ENCODE measurements around the gene CANX.
"Not testable (repeated sequence)": the region's sequence is repeated elsewhere in the genome, so short reads cannot be mapped to it uniquely, and the experiment has no call there.

CANX gene

DNA sequence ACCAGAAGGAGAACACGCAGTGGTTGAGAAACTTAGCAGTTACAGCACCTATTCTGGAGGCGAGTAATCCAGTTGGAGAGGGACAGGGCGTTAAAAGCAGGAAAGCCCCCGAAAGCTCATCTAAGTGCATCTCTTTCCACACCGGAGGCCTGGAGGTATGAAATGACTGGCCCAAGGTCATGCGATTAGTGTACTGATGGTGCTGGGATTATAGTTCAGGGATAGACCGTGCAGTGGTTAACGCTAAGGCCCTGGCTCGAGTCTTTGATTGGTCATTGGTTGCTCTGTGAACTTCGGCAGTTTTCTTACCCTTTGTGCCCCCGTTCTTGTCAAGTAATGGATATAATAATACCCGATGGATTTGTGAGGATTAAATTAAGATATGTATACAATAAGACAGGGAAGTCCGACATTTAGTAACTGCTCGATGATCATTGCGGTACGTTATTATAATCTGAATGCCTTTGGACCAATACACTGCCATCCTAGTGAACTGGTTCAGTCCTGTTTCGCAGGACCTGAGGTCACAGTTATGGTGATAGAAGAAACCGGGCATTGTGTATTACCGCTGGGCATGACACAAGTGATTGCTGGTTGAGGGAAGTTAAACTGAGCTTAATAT is 960 bp downstream of the CANX start:
- DNase-seq: no peak

DNA sequence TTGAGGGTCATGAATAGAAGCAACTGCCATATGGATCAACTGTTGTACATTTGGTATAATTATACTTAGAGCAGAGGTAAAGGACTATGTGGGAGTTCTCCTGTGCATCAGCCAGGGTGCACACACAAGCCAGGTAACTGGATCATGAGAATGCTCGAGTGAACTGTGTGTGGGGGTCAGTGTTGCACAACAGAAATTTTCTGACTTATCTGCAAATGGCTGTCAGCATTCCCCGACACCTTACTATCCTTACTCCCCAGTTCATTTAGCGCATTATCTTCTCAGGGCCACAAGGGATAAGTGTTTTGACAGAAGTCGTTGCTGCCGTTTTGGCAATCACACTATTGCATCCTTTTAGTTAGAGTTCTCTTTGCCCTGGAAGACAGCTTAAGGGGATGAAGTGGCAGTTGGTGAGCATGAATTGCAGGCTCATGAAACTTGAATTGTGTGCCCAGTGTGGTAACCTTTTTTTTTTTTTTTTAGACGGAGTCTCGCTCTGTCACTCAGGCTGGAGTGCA is 1.7 kb downstream of the CANX start:
- no peak for DNase-seq

DNA sequence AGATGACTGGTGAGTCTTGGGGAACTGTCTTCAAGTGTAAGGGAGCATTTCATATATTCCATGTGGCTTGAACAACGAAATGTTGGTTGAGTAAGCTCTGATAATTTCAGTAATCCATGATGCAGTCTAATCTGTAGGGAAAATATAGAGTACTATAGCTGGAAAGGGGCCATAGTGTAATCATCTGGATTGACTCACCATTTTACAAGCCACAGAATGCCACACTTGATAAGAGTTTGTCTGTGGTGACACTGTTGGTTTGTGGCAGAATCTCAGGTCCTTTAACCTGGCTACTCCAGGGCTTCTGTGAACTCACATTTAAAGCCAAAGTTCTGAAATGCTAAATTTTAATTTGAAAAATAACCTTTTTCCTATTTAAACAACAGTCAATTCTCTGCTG is 17.5 kb downstream of the CANX start:
- no peak for DNase-seq

DNA sequence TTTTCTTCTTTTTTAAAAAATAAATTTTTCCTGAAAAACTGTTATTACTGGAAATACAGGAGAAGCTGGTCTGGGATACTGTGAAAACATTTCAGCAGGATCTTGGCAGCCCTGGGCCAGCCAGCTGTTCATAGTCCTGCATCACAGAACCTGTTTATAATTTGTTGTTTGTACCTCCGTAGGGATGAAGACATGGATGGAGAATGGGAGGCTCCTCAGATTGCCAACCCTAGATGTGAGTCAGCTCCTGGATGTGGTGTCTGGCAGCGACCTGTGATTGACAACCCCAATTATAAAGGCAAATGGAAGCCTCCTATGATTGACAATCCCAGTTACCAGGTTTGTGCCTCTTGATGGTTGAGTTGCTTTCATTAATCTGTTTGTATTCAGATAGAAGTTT is 21.5 kb downstream of the CANX start:
- no peak for DNase-seq

DNA sequence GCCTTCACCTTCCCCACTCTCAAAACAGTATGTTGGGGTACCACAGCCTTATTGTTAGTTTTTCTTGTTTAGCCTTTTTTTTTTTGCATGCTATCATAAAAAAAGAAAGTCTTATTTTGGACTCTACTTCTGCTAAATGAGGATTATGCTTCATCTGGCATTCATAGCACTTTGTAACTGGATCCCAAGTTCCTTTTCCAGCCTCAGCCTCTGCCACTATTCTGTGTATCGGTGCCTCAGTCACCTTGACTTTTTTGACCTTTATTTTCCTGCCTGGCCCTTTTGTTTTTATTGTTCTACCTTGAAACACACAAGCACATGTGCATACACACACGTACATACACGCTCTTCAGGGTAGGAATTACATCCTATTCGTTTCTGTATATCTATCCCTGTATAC is 25.4 kb downstream of the CANX start:
- DNase-seq: no peak

DNA sequence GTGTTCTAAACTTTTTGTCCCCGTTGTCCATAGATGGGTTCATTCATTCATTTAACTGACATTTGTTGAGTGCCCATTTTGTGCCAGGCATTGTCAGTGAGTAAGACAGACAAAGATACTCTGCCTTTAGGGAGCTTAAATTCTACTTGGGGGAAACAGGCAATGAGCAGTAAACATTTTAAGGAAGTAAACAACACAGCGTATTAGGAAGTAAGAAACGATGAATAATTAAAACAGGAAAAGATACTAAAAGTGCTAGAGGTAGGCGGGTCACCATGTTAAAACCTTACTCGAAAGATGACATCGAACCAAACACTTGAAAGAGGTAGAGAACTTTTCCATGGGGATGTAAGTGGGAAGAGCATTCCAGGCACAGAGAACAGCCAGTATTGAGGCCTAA is 28.3 kb downstream of the CANX start:
- no peak for DNase-seq

DNA sequence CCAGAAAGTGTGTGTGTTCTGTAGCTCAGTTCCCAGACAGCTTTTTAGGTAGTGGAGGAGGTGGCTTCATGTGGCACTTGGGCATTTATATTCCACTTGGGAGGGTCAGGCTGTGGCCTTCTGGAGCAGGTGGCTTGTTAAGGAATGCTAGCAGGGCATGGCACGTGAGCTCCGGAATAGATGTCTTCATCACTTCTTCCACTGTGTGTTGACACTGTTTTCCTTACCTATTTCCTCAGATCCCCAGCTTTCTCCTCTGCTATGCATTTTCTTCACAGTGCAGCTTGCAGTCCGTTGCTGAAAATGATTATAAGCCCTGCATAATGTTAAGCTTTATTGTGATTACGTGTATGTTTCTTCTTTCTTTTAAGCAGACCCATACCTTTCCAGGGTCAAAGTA is 30.5 kb downstream of the CANX start:
- DNase-seq: no peak

DNA sequence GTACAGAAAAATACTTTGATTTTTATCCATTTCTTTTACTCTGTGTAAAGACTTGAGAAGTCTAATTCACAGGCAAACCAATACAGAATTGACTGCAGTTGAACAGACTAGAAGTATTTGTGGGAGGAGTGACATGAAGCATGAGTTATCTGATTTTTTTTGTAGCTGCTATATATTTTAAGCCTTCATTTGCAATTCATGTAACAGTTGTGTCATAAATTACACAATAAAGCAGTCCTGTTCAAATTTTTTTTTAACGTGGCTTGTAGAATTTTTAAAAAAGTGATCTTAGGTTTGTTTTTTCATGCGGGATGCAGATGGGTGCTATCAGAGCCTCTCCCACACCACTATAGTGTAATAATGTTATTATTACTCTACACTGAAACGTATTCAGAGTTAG is 31.0 kb downstream of the CANX start:
- DNase-seq: no peak

DNA sequence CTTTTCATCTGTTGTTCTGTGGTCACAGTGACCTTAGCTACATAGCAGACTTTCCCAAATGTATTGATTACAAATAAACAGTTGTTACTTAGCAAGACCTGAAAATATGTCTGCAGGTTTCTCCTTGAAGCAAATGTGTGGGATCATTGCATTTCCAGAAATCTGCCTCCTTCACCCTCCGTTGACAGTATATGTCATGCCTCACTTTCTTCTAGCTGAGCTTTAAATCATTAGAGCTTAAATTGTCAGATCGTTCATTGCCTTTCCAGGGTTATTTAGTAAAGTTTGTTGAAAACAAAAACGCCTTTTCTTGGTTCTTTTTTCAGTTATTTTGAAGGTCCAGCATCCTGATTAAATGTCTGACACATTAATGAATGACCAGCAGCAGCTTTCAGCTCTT is 31.6 kb downstream of the CANX start:
- no peak for DNase-seq

DNA sequence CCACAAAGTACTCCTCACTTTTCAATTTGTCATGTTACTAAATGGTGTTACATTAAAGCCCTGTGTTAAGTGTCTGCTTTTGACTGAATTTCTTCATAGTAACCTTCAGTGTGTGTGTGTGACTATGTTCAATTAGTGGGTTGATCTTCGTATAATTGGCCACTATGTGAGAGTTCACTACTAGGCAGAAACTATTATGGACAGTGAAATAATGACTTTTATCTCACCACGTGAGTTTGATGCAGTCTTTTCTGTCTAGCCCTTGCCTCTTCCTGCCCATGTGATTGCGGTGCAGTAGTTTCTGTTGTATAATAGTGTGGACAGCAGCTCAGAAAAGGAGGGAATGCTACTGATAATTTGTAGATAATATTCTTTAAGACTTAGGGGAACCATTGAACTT is 32.1 kb downstream of the CANX start:
- no peak for DNase-seq

DNA sequence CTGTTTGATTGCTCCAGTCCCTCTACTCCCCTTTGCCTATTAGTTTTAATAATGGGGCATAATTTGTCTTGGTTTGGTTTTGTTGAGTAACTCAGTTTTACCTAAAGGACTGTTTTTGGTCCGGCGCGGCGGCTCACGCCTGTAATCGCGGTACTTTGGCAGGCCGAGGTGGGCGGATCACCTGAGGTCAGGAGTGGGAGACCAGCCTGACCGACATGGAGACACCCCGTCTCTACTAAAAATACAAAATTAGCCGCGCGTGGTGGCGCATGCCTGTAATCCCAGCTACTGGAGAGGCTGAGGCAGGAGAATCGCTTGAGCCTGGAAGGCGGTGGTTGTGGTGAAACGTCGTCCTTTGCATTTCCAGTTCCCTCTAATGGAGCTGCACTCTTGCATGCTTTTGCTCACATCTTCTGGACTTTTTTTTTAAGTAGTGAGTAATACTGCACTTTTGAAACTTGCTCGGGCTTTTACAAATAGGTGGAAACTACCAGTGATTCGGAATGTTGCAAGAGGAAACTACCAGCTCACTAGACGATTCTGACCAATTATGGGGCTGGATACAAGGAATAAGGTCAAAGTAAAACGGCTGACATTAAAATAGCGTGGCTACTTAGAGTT is 33.1 kb downstream of the CANX start:
- peak; percentile 9 to 17 for DNase-seq

DNA sequence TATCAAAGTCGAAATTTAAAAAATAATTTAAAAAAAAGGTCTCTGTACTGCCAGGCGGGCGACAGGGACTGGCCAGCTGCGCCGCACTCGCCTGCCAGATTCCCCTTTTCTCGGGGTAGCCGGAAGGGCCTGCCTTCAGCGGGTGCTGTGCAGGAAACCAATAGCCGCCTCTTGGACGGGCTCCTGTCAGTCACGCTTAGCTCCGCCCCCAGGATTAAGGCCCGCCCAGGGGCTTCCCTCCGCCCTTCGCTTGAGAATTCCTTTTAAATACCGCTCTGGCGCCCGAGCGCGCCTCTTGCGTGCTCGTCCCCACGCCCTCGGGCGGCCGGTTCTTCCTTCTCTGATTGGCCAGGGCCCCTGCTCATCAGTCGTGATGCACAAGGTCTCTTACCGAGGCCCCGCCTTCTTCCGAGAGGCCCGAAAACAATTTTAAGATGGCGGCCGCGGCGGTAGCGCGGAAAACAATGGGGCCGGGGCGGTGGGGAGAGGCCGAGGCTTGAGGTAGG is 33.7 kb downstream of the CANX start, which contains the start of gene MAML1:
Gene MAML1 (plus strand): TSS at position 411 of the 506 bp plus-strand sequence. CDS start 291 bp downstream, outside the sequence.
- peak; percentile 99 for DNase-seq

DNA sequence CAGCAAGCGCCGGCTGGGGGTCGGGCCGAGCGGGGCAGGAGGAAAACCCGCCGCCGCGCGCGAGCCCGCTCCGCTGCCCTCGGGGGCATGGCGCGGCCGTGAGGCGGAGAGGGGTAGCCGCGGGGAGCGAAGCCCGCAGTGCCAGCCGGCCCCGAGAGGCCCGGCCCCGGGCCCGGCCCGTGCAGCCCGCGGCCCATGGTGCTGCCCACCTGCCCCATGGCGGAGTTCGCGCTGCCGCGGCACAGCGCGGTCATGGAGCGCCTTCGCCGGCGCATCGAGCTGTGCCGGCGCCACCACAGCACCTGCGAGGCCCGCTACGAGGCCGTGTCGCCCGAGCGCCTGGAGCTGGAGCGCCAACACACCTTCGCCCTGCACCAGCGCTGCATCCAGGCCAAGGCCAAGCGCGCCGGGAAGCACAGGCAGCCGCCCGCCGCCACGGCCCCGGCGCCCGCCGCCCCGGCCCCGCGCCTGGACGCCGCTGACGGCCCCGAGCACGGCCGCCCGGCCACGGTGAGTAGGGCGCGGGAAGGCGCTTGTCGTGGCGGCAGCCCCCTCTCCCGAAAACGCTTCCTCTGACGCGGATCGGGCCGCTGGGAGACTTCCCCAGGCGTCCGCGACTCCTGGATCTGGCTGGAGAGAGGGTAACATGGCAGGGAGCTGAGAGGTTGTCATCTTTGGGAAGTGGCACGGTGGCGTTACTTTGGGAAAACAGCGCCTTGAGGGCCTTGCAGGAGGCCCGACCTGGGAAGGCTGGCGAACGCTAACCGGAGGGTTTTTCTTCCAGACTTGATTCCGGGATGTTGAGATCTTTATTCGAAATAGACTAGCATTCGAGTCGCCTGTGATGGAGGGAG is 34.4 kb downstream of the CANX start:
- peak; percentile 8 to 29 for DNase-seq

DNA sequence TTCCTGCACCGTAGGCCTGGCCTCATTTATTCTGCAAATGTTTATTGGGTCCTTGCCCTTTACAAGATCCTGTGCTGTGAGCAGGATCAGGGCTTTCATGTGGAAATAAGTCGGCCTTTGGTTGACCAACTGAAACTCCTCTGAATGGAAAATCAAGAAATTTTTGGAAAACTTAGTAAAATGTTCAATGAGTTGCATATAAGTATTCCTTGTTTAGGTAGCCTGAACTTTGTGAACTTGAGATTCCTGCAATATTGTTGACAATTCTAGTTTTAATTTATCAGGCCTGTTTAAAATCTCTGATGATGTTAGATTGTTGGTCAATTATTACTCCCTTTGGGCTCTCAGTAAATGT is 35.0 kb downstream of the CANX start:
- DNase-seq: no peak

DNA sequence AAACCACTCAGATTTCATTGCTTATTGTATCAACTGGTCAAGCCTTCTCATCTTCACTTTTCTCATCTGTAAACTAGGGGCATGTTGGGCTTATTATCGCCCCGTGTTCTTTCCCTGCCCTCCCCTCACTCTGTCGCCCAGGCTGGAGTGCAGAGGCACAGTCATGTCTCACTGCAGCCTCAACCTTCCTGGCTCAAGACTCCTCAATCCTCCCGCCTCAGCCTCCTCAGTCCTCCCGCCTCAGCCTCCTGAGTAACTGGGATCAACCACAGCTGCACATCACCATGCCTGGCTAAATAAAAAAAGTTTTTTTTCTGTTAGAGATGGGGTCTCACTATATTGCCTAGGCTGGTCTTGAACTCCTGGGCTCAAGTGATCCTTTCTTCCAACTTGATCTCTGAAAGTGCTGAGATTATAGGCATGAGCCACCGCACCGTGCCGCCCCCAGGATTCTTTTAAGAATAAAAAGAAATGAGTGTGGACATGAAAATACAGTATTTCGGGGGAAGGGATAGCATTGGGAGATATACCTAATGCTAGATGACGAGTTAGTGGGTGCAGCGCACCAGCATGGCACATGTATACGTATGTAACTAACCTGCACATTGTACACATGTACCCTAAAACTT is 35.9 kb downstream of the CANX start:
- DNase-seq: no peak

DNA sequence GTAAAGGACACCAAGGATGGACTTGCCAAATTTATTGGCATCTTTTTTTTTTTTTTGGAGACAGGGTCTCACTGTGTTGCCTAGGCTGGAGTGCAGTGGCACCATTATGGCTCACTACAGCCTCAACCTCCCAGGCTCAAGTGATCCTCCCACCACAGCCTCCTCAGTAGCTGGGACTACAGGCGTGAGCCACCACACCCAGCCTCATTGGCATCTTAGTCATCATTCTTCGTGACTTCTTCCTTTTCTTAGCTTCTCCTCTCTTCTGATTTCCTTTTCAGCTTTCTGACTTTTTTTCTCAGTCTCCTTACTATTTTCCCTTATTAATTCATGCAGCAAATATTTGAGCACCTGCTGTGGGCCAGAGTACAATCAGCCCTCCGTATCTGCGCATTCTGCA is 40.0 kb downstream of the CANX start:
- no peak for DNase-seq

DNA sequence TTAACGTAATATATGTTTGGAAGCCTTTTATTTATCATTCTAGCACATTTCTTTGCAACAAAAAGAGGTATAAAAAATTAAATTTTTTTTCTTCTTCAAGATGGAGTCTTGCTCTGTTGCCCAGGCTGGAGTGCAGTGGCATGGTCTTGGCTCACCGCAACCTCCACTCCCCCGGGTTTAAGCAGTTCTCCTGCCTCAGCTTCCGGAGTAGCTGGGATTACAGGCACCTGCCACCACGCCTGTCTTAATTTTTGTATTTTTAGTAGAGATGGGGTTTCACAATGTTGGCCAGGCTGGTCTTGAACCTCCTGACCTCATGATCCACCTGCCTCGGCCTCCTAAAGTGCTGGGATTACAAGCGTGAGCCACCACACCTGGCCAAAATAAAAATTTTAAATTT is 45.3 kb downstream of the CANX start:
- DNase-seq: not testable (repeated sequence)

DNA sequence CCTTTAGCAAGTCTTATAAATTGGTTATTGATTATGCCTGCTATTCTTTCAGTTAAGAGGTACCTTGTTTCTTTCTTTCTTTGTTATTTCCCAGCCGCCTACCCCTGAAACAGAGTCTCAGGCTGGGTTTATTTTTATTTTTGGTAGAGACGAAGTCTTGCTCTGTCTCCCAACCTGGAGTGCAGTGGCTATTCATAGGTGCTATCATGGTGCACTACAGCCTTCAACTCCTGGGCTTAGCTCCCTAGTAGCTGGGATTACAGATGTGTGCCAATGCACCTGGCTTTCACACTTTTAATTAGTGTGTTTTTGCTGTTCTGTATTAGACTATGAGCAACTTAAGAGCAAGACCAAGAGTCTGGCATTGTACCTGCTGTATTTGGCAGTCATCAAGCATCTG is 48.1 kb downstream of the CANX start:
- DNase-seq: no peak

DNA sequence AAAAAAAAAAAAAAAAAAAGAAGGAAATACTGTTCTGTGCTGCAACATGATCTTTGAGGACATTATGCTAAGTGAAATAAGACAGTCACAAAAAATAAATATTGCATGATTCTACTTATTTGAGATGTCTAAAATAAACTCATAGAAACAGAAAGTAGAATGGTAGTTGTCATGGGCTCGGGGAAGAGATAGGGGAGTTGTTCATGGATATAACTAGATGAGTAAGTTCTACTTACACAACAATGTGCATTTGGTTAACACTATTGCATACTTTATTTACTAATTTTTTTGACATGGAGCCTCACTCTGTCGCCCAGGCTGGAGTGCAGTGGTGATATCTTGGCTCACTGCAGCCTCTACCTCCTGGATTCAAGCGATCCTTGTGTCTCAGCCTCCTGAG is 49.0 kb downstream of the CANX start:
- no peak for DNase-seq

DNA sequence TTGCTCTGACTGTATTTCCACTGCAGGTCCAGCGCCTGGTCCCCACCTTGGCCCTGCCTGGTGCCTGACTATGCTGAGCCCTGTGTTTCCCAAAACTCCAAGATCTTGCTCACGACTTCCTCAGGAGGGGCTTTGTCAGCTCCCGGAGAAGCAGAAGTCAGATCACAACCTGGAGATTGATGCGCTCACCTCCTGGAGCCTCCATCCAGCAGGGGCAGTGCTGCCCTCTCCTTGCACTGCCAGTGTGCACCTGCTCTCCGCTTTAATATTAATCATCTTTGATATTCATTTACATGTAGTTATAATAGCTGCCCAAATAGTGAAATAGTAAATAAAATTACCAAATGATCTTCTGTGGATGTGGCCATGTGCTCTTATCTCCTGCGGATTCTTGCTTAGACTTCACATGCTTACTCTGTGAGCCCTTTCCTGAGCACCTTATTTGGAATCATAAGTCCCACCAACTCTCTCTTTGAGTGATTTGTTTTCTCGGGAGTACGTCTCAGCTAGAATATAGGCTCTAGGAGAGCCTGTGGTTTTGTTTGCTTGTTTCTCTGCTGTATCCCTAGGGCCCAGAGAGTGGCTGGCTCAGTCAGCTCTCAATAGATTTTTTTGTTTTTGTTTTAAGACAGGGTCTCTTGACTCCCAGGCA is 51.2 kb downstream of the CANX start:
- DNase-seq: no peak

DNA sequence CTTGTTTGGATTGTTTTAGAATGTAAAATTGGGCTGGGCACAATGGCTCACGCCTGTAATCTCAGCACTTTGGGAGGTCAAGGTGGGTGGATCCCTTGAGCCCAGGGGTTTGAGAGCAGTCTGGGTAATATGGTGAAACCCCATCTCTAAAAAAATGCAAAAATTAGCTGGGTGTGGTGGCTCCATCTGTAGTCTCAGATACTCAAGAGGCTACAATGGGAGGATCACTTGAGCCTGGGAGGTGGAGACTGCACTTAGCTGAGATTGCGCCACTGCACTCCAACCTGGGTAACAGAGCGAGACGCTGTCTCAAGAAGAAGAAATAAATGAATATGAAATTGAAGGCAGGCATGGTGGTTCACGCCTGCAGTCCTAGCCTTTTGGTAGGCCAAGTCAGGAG is 55.2 kb downstream of the CANX start:
- no peak for DNase-seq

DNA sequence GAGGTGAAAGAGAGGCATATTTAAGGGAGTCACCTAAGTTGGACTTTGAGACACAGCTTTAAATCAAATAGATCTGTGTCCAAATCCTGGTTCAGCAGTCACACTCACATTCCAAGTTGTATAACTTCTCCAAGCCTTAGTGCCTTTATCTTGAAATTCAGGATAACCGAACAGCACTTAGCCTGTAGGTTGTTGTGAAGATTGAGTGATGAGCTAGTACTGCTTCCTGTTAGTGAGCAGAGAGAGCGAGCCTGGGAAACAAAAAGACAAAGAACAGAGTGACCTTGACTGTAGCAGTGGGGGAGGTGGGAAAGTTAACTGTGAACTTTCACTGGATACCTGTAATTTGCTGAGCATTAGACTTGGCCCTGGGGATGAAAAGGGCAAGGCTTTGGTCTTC is 56.3 kb downstream of the CANX start:
- no peak for DNase-seq

DNA sequence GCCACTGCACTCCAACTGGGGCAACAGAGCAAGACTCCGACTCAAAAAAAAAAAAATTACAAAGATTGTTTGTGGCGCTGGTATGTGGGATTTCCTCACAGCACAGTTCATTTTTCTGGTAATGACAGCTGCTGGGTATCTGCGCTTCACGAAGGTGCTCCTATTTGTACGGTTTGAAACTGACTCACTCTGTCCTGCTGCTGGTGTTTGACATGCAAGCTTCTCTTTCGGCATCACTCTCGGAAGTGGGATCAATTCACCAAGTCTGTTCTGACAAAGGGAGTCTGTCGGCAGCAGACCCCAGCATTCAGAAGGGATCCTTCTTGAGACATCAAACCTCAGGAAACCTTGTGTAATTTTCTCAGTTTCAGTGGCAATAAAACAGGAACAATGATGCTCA is 60.2 kb downstream of the CANX start:
- no peak for DNase-seq

All from activated CD4-positive, alpha-beta T cell treated with anti-CD3 and anti-CD28 coated beads for 4 hours (primary cell).